ENCODE measurements around the gene FBRSL1. TPM values are rescaled to one million over a fixed set of nuclear protein-coding genes. Genes with fewer than 3 reads are reported as not detected.

Gene FBRSL1
- total RNA-seq, 1 donor from 2014 or later = 24.0 TPM

DNA sequence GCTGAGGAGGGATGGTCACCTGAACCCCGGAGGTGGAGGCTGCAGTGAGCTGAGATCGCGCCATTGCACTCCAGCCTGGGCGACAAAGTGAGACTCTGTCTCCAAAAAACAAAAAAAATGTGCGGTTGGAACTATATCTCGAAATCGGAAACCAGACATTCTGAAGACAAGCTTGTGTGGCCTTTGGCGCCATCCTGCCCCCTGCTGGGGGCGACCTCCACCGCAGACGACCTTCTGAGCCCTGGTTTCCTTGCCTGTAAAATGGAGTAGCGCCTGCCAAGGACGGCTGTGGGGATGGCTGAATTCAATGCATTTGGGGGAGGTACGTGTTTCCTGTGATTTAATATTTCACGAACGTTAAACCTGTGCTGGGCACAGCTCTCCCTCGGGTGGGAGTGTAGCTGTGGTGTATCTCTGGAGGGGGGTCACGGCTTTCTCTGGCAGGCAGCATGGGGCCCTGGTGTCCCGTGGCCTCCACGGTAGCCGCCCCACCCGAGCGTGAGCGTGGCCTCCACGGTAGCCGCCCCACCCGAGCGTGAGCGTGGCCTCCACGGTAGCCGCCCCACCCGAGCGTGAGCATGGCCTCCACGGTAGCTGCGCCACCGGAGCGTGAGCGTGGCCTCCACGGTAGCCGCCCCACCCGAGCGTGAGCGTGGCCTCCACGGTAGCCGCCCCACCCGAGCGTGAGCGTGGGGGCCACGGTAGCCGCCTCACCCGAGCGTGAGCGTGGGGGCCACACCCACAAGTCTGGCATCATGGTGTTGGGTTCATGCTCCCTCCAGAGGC, 65.1 kb downstream of the FBRSL1 start:
- no peak for DNase-seq (ENCODE audit: extremely low read depth, low read depth, low spot score)

DNA sequence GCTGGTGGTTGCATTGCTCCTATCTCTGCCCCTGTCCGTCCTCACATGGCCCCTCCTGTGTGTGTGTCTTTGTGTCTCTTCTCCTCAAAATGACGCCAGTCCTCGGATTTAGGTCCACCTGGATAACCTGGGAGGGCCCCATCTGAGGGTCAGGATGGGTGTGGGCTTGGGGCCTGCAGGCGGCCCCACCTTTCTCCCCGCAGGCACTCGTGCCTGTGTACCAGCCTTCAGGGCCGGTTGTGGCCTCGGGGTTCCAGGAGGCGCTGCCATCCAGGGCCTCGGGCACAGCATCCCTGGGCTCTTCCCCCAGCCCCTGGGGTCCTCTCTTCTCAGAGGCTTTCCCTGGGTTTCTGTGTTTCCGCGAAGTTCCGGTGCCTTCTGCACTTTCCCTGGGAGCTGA, 65.7 kb downstream of the FBRSL1 start:
- DNase-seq (ENCODE audit: extremely low read depth, low read depth, low spot score) = no peak

DNA sequence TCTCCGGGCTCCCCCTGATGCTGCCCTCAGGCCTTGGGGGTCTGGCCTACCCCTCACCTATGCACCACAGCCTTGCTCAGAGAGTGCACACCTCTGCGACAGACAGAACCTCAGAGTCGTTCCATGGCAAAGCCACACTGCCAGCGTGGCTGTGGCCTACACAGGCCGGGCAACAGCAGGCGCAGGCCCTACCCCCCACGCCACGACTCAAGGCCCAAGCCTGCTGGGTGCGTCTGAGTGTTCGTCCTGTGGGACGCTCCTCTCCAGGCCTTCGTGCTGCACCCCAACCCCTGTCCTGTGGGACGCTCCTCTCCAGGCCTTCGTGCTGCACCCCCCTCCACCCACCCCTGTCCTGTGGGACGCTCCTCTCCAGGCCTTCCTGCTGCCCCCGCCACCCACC, 66.3 kb downstream of the FBRSL1 start:
- DNase-seq (ENCODE audit: extremely low read depth, low read depth, low spot score) = no peak

GRCh38 chr12:132556801-132557200, 66.8 kb downstream of the FBRSL1 start:
- DNase-seq (ENCODE audit: extremely low read depth, low read depth, low spot score) = no peak

DNA sequence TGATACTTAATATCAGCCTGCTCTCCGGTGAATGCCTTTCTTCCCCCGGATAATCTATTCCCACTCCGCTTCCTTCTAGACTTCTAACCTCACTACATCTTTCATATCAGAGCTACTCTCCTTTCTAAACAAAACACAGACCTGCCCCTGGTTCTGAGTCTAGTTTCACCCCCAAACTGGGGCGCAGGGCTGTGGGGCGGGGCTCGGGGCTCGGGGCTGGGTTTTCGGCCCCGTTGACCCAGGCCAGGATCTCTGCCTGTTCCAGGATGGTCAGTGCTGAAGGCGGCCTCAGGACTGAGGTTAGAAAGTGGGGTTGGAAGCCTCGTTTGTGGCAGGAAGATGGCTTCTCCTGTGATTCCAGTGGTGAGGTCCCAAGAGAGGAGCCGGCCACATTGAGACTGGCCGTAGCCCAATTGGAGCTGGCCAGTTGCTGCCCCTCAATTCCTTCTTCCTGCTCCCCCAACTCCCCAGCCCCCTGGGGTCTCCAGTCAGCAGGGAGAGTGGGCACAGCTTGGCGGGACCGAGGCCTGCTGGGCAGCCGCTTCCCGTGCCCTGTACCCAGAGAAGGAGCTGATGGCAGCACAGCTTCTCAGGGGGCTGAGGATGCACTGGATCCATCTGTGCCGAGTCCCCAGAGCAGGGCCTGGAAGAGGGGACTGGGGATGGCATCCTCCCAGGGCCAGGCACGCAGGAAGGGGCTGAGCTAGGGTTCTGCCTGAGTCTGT, 67.5 kb downstream of the FBRSL1 start:
- DNase-seq (ENCODE audit: extremely low read depth, low read depth, low spot score) = no peak

DNA sequence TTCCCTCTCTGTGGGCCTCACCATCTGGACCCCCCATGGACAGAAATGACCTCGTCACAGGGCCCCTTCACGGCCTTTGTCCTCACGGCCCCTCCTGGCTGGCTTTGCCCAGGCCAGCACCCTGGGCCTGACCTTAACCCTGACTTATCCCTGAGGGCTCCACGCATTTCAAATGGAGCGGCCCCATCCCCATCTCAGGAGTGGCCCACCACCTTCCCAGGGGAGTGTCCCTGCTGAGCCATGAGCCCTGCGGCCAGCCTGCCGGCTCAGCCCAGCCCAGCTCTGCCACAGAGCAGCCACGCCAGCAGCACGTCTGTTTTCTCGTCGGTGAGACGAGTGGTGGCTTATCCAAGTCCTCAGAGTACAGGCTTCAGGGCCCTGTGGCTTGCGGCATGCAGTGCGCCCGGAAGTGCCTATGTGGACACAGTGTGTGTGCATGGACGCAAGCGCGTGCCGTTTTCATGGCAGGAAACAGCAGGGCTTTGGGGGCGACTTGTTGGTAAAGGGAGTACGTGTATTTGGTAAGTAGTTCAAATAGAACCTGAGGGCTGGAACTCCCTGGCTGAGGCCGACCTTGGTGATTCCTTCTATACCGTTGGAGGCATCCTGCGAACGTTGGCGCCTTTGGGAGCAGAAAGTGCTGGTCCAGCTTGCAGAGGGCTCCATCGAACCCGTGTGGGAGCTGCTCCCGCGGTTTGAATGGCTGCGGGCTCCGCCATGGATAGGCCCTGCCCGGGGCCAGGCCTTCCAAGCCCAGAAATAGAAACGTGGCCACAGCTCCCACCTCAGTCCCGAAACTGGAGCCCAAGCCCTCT, 68.3 kb downstream of the FBRSL1 start:
- DNase-seq (ENCODE audit: extremely low read depth, low read depth, low spot score) = no peak

DNA sequence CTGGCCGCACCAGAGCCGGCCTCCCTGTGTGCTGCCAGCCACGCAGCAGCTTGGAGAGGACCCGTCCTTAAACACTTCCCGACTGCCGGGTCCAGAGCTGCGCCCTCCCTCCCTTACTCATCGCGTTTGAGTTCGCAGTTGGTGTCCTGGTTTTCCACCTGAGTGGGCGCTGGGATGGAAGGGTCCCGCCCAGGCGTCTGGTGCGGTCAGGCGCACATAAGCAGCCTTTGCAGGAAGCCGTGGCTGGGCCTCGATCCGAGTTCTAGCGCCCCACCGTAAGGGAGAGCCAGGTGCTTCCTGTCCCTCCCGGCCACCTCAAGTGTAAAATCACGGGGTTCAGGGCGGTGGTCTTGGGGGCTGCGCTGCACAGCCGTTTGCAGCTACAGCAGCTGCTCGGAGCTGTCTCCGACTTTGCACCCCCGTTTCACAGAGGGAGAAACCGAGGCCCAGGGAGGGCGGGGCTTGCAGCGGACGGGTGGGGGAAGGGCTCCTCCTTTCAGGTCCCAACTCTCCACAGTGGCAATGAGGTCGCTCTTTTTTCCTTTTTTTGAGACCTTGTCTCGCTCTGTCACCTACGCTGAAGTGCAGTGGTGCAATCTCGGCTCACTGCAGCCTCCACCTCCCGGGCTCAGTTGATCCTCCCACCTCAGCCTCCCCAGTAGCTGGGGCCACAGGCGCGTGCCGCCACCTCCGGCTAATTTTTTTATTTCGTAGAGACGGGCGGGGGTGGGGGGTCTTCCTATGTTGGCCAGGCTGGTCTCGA, 69.1 kb downstream of the FBRSL1 start:
- DNase-seq (ENCODE audit: extremely low read depth, low read depth, low spot score) = no peak

DNA sequence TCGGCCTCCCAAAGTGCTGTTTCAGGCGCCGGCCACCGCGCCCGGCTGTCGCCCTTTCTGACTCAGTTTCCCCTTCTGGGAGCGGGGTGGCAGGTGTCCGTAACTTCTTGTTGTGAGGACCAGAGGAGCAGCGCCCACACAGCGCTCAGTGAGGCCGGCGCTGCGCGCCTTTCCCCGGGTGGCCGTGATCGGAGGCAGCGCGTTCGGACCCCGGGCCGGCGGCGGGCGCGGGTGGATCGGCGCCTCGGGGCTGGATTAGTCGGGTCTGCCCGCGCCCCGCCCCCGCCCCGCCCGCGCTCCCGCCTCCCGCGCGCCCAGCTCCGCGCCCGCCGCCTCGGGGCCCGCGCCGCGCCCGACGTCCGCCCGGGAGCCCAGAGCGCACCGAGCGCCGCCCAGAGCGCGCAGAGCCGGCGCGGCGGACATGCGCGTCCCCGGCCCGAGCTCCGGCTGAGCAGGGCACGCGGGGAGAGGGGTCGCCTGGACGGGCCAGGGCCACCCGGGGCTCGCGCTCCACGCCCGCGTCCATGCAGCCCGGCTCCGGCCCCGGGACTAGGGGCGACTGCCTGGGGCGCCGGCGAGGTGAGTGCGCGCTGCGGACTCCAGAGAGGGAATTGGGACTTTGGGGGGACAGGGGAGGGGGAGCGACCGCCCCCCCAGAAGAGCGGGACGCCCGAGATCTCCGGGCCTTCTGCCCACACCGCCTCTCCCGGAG, 69.9 kb downstream of the FBRSL1 start:
- no peak for DNase-seq (ENCODE audit: extremely low read depth, low read depth, low spot score)

DNA sequence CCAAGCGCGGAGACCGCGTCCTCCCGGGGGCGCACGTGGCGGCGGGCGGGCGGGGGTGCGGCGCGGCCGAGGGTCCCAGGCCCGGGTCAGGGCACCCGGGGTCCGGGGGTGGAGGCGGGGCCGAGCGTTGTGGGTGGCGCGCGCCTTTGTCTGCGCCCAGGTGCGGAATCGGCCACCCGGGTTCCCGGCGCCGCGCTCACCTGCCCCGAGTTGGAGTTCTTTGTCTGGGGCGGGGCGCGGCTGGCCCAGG, 70.3 kb downstream of the FBRSL1 start:
- no peak for DNase-seq (ENCODE audit: extremely low read depth, low read depth, low spot score)

DNA sequence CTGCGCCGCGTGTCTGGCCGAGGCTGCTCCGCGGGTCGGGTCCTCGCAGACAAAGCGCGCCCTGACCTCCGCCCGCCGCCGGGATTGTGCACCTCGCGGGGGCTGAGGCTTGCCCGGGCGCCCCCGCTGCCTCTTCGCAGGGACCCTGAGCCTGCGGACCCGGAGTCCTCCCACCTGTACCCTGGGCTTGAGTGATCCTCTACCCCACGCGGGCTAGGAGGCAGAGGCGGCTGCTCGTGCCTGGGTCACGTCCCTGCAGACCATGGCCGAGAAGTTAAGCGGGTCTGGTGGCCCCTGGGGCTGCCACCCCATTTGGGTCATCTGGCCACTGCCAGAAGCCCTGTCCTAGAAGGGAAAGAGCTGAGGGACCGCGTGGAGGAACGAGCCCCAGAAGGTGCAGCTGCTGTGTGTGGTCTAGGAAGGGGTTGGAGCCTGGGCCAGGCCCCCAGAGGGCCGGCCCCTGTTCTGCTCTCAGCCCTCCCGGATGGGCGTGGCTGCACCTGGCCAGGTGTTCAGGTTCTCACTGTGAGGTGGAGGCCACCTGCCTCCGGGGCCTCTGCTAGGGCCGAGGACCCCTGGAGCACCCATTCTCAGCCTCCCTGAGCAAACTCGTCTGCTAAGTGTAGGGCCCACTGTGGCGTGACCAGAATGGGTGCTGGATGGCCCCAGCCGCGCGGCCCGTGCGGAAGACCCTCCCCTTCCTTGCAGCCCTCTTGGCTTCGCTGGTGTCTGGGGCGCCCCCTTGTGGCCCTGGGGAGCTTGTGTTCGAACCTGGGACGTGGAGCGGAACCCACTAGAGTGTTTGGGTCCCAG, 70.9 kb downstream of the FBRSL1 start:
- peak; percentile 3 for DNase-seq (ENCODE audit: extremely low read depth, low read depth, low spot score)

Other genes with a start within 250 kb of the FBRSL1 start
- 0.35 TPM in 1 of 2 replicates, not detected in the other for gene GALNT9, start 160.6 kb upstream of the FBRSL1 start, total RNA-seq
- not detected in 2 replicates for gene LRCOL1, start 120.4 kb downstream of the FBRSL1 start, total RNA-seq
- not detected in 2 replicates for gene P2RX2, start 128.6 kb downstream of the FBRSL1 start, total RNA-seq
- gene POLE, start 197.2 kb downstream of the FBRSL1 start, total RNA-seq = 19.4 and 25.4 TPM in 2 replicates
- 21.6 and 32.0 TPM in 2 replicates for gene PXMP2, start 197.4 kb downstream of the FBRSL1 start, total RNA-seq
- 42.4 and 45.0 TPM in 2 replicates for gene PGAM5, start 220.7 kb downstream of the FBRSL1 start, total RNA-seq